IMR-90 (cell line): ENCODE data around the gene ALDH8A1. TPM values are rescaled to one million over a fixed set of nuclear protein-coding genes. Genes with fewer than 3 reads are reported as not detected.

Experiments used
- ATAC-seq: fragments of 200-7000 bp; cut with Tn5 transposase; 2 replicates; pipeline ENCODE4 v1.9.1; 2020; ENCODE audit warnings: low read depth, mild to moderate bottlenecking, moderate library complexity
- BruUV-seq: library from RNA; stranded (reverse); fragments of 400-500 nt; replicated peaks from 2 replicates; lab custom pipeline; 2021; lab: Mats Ljungman, UMichigan
- CTCF ChIA-PET: fragments of 300-600 bp; formaldehyde crosslinking; extraction: SDS; loops from one replicate; lab custom pipeline; 2021; ENCODE audit warnings: antibody characterized with exemption; lab: Yijun Ruan, JAX
- POLR2A ChIA-PET: fragments of 300-600 bp; sonication (Branson Sonifier 250); formaldehyde crosslinking; loops from one replicate; lab custom pipeline; 2022; ENCODE audit warnings: antibody characterized with exemption; ENCODE audit not compliant: unreplicated experiment; lab: Charles Lee
- DNase-seq: peaks from one replicate; pipeline ENCODE4 v3.0.0; 2013
- H2AFZ ChIP-seq: replicated peaks from 2 replicates; pipeline ENCODE3; 2013; ENCODE audit warnings: low read length, mild to moderate bottlenecking; ENCODE audit not compliant: poor library complexity
- H2AK5ac ChIP-seq: 2 replicates; pipeline ENCODE4 v1.6.1; 2013; ENCODE audit warnings: low read depth, low read length, inconsistent platforms
- H2AK9ac ChIP-seq: replicated peaks from 2 replicates; pipeline ENCODE3; 2013; ENCODE audit warnings: mild to moderate bottlenecking, low read depth, low read length, moderate library complexity; ENCODE audit not compliant: poor library complexity
- H2BK120ac ChIP-seq: 2 replicates; pipeline ENCODE4 v1.6.1; 2013; ENCODE audit warnings: low read depth, low read length, inconsistent platforms
- H2BK15ac ChIP-seq: 3 replicates; pipeline ENCODE4 v1.6.1; 2013; ENCODE audit warnings: low read depth, low read length, inconsistent platforms
- H2BK20ac ChIP-seq: 2 replicates; pipeline ENCODE4 v1.6.1; 2013; ENCODE audit warnings: low read depth, mild to moderate bottlenecking, inconsistent platforms, low read length, moderate library complexity
- H2BK5ac ChIP-seq: 2 replicates; pipeline ENCODE4 v1.6.1; 2013; ENCODE audit warnings: mild to moderate bottlenecking, low read depth, low read length, inconsistent platforms; ENCODE audit not compliant: poor library complexity, severe bottlenecking
- H3K14ac ChIP-seq: replicated peaks from 2 replicates; pipeline ENCODE4 v1.6.1; 2013; ENCODE audit warnings: low read depth, low read length, inconsistent platforms
- H3K18ac ChIP-seq: 2 replicates; pipeline ENCODE4 v1.6.1; 2013; ENCODE audit warnings: low read depth, low read length, control low read depth
- H3K23ac ChIP-seq: 2 replicates; pipeline ENCODE4 v1.6.1; 2013; ENCODE audit warnings: low read depth, low read length, inconsistent platforms
- H3K27ac ChIP-seq: 2 replicates; pipeline ENCODE4 v1.5.1; 2013; ENCODE audit warnings: mild to moderate bottlenecking, control low read depth, low read length; ENCODE audit not compliant: insufficient read depth
- H3K27me3 ChIP-seq: 2 replicates; pipeline ENCODE4 v1.6.1; 2013; ENCODE audit warnings: low read length; ENCODE audit not compliant: control insufficient read depth, insufficient read depth
- H3K36me3 ChIP-seq: 2 replicates; pipeline ENCODE4 v1.6.1; 2013; ENCODE audit warnings: low read length, mixed read lengths; ENCODE audit not compliant: control insufficient read depth, insufficient read depth
- H3K4ac ChIP-seq: 2 replicates; pipeline ENCODE4 v1.6.1; 2013; ENCODE audit warnings: low read depth, low read length, inconsistent platforms
- H3K4me1 ChIP-seq: 2 replicates; pipeline ENCODE4 v1.6.1; 2013; ENCODE audit warnings: low read length, mixed read lengths; ENCODE audit not compliant: control insufficient read depth, insufficient read depth
- H3K4me2 ChIP-seq: 2 replicates; pipeline ENCODE4 v1.6.1; 2013; ENCODE audit warnings: low read depth, mild to moderate bottlenecking, control low read depth, low read length, moderate library complexity
- H3K4me3 ChIP-seq: 2 replicates; pipeline ENCODE4 v1.5.1; 2013; ENCODE audit warnings: low read depth, mild to moderate bottlenecking, control low read depth, low read length, moderate library complexity; ENCODE audit not compliant: insufficient read depth
- H3K56ac ChIP-seq: 2 replicates; pipeline ENCODE4 v1.6.1; 2013; ENCODE audit warnings: low read length, inconsistent platforms; ENCODE audit not compliant: insufficient read depth; ENCODE audit errors: extremely low read depth
- H3K79me1 ChIP-seq, 2 experiments: 2 replicates each; pipeline ENCODE4 v1.6.1; 2013; ENCODE audit warnings: low read length in 2 of 2, inconsistent platforms in 1 of 2, low read depth in 1 of 2
- H3K9ac ChIP-seq: 2 replicates; pipeline ENCODE4 v1.6.1; 2013; ENCODE audit warnings: low read depth, low read length, control low read depth
- H3K9me1 ChIP-seq: 2 replicates; pipeline ENCODE4 v1.6.1; 2013; ENCODE audit warnings: low read length, inconsistent platforms; ENCODE audit not compliant: insufficient read depth
- H3K9me3 ChIP-seq: 2 replicates; pipeline ENCODE4 v1.6.1; 2013; ENCODE audit warnings: low read length; ENCODE audit not compliant: control insufficient read depth, insufficient read depth
- H4K20me1 ChIP-seq: 2 replicates; pipeline ENCODE4 v1.6.1; 2013; ENCODE audit warnings: low read length, inconsistent platforms; ENCODE audit not compliant: insufficient read depth
- H4K5ac ChIP-seq: 2 replicates; pipeline ENCODE4 v1.6.1; 2013; ENCODE audit warnings: mild to moderate bottlenecking, low read depth, low read length, control low read depth
- H4K8ac ChIP-seq, 2 experiments: 2 replicates each; pipeline ENCODE4 v1.6.1; 2013; ENCODE audit warnings: low read depth in 2 of 2, low read length in 2 of 2, control low read depth in 1 of 2, inconsistent platforms in 1 of 2
- H4K91ac ChIP-seq: 2 replicates; pipeline ENCODE4 v1.6.1; 2013; ENCODE audit warnings: low read depth, low read length, inconsistent platforms; ENCODE audit not compliant: insufficient read depth
- CEBPB ChIP-seq: IDR thresholded peaks from 2 replicates; pipeline ENCODE4 v1.6.1; 2012; ENCODE audit warnings: low read depth, low read length, improper control_type of control experiment
- CTCF ChIP-seq: conservative IDR thresholded peaks from 2 replicates; pipeline ENCODE4 v1.5.1; 2012; ENCODE audit warnings: mild to moderate bottlenecking, low read depth, low read length, improper control_type of control experiment
- ELK1 ChIP-seq: fragments of 150-350 bp; IDR thresholded peaks from 2 replicates; pipeline ENCODE4 v1.6.1; 2016; ENCODE audit warnings: low read depth, mild to moderate bottlenecking, low read length, moderate library complexity, borderline replicate concordance
- FOS ChIP-seq: fragments of 150-350 bp; IDR thresholded peaks from 2 replicates; pipeline ENCODE4 v1.6.1; 2016; ENCODE audit warnings: low read depth, low read length
- MAFK ChIP-seq: IDR thresholded peaks from 2 replicates; pipeline ENCODE4 v1.6.1; 2012; ENCODE audit warnings: low read depth, low read length, improper control_type of control experiment
- MAZ ChIP-seq: IDR thresholded peaks from 2 replicates; pipeline ENCODE4 v1.6.1; 2012; ENCODE audit warnings: low read depth, mild to moderate bottlenecking, low read length, improper control_type of control experiment, moderate library complexity, borderline replicate concordance
- NFE2L2 ChIP-seq: fragments of 150-350 bp; IDR thresholded peaks from 2 replicates; pipeline ENCODE4 v1.6.1; 2016; ENCODE audit warnings: low read depth, mild to moderate bottlenecking, low read length
- POLR2A ChIP-seq: IDR thresholded peaks from 2 replicates; pipeline ENCODE4 v1.6.1; 2012; ENCODE audit warnings: mild to moderate bottlenecking, low read depth, low read length
- RAD21 ChIP-seq: IDR thresholded peaks from 2 replicates; pipeline ENCODE4 v1.6.1; 2012; ENCODE audit warnings: low read length, improper control_type of control experiment
- RCOR1 ChIP-seq: IDR thresholded peaks from 2 replicates; pipeline ENCODE4 v1.6.1; 2012; ENCODE audit warnings: mild to moderate bottlenecking, low read length, improper control_type of control experiment; ENCODE audit not compliant: insufficient replicate concordance
- RFX5 ChIP-seq: IDR thresholded peaks from 2 replicates; pipeline ENCODE4 v1.8.0; 2012; ENCODE audit warnings: low read depth, mild to moderate bottlenecking, low read length, moderate library complexity
- SMC3 ChIP-seq: fragments of 150-350 bp; IDR thresholded peaks from 2 replicates; pipeline ENCODE4 v1.6.1; 2016; ENCODE audit warnings: low read depth, mild to moderate bottlenecking, antibody characterized with exemption, low read length, moderate library complexity
- dilution Hi-C: fragments of 300-500 bp; cut with HindIII; formaldehyde crosslinking; loops from one replicate; pipeline ENCODE4 v1.14.3; 2018; ENCODE audit warnings: low sequenced_read_pairs; ENCODE audit not compliant: unreplicated experiment
- in situ Hi-C: fragments of 300-500 bp; cut with MboI; formaldehyde crosslinking; loops from 3 replicates; pipeline ENCODE4 v1.14.3; 2019; ENCODE audit warnings: low sequenced_read_pairs, inconsistent platforms, mixed read lengths
- intact Hi-C: fragments of 100-400 bp; cut with micrococcal nuclease; formaldehyde crosslinking; loops from 2 replicates; pipeline ENCODE4 v1.10.0; 2022
- polyA plus RNA-seq, 3 experiments: library from polyadenylated mRNA; depleted of rRNA; stranded (reverse); fragments of >200 nt; gene quantifications; 2 replicates each; pipeline ENCODE4 v1.2.3, GENCODE V29; 2012; ENCODE audit warnings: low replicate concordance in 1 of 3
- total RNA-seq: library from RNA; depleted of rRNA; stranded (reverse); fragments of >200 nt; gene quantifications from 2 replicates; pipeline ENCODE4 v1.2.3, GENCODE V29; 2012

Gene ALDH8A1
- total and polyA plus RNA-seq, 2 of the 4 experiments (the other 2 are of a cell fraction) = under 0.01 to 0.15 TPM

GRCh38 chr6:134948142-134948541, 1.8 kb downstream of the ALDH8A1 start:
- dilution Hi-C loops (no loop called here), intact Hi-C loops (no loop called here), in situ Hi-C loops (no loop called here)
- DNase-seq = no peak
- H2BK15ac ChIP-seq = no peak overlapping the region
- H3K23ac ChIP-seq = no peak overlapping the region
- H3K4ac ChIP-seq = no peak overlapping the region
- H3K9me3 ChIP-seq = no peaks in the 10 kb centered on the region
- POLR2A ChIA-PET = no interaction called here
- no peak overlapping the region for H2BK120ac ChIP-seq
- ATAC-seq = no peak
- no peak overlapping the region for H3K56ac ChIP-seq
- no peak overlapping the region for H3K4me2 ChIP-seq
- no peak overlapping the region for H3K14ac ChIP-seq
- H3K27me3 ChIP-seq = no peaks in the 10 kb centered on the region
- no peaks in the 10 kb centered on the region for H3K9me1 ChIP-seq
- no peak overlapping the region for H4K8ac ChIP-seq
- no peak overlapping the region for H2BK5ac ChIP-seq
- H3K9ac ChIP-seq = no peak overlapping the region
- no TSS peak for BruUV-seq
- no peaks in the 10 kb centered on the region for H3K79me1 ChIP-seq
- H2BK20ac ChIP-seq = no peak overlapping the region
- H4K91ac ChIP-seq = no peak overlapping the region
- no peak overlapping the region for H2AFZ ChIP-seq
- H3K4me1 ChIP-seq = no peaks in the 10 kb centered on the region
- no peak overlapping the region for H4K5ac ChIP-seq
- no peak overlapping the region for H3K18ac ChIP-seq
- no peak overlapping the region for H3K27ac ChIP-seq
- no peak for TF ChIP-seq FOS
- no peak for TF ChIP-seq MAFK
- TF ChIP-seq MAZ = no peak
- no peak for TF ChIP-seq ELK1
- no peak for TF ChIP-seq RFX5
- TF ChIP-seq POLR2A = no peak
- no peak for TF ChIP-seq RCOR1
- no peak for TF ChIP-seq SMC3
- TF ChIP-seq CEBPB = no peak
- no peak for TF ChIP-seq RAD21
- no peak for TF ChIP-seq CTCF
- no peak for TF ChIP-seq NFE2L2
- no peak overlapping the region for H2AK5ac ChIP-seq
- no peaks in the 10 kb centered on the region for H4K20me1 ChIP-seq
- no peak overlapping the region for H2AK9ac ChIP-seq
- CTCF ChIA-PET = interaction anchor here (0.7 to 1.0 kb wide), 2 partner anchors 12 to 692 kb away, joined by 4 to 6 read pairs; no protein-coding TSS in a partner anchor
- no peaks in the 10 kb centered on the region for H3K36me3 ChIP-seq
- H3K4me3 ChIP-seq = no peak overlapping the region
